Stimulated activated CD8-positive, alpha-beta memory T cell treated with anti-CD3 and anti-CD28 coated beads, Interleukin-2, amount 100 ng/mL, for 1 hour (primary cell): ENCODE data around the gene TK2.
"Not testable (repeated sequence)": the region's sequence is repeated elsewhere in the genome, so short reads cannot be mapped to it uniquely, and the experiment has no call there.

Experiments
- DNase-seq, 2 donors: peaks; one replicate each; pipeline ENCODE4 v3.0.0-alpha.2; 2020; ENCODE audit warnings: low read depth in 2 of 2

Gene TK2

DNA sequence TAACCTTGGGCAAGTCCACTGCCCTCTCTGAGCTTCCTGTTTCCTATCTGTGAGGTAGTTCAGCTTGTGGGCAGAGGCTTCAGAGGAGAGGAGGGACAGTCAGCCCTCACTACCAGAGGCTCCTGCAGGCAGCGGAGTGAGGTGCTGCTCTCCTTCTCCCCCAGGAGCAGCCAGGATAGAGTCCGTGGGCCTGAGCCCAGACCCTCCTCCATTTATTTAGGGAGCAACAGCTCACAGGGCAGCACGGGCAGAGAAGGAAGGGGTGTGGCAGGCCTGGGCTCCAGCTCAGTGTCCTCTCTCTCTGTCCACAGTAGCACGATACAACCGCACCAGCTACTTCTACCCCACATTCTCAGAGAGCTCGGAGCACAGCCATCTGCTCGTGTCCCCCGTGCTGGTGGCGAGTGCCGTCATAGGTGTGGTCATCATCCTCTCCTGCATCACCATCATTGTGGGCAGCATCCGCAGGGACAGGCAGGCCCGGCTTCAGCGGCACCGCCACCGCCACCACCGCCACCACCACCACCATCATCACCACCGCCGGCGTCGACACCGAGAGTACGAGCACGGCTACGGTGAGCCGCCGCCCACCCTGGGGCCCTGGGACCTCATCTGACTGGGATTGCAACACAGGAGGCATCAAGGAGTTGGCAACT, 80.5 kb downstream of the TK2 start:
- DNase-seq, result no peak

DNA sequence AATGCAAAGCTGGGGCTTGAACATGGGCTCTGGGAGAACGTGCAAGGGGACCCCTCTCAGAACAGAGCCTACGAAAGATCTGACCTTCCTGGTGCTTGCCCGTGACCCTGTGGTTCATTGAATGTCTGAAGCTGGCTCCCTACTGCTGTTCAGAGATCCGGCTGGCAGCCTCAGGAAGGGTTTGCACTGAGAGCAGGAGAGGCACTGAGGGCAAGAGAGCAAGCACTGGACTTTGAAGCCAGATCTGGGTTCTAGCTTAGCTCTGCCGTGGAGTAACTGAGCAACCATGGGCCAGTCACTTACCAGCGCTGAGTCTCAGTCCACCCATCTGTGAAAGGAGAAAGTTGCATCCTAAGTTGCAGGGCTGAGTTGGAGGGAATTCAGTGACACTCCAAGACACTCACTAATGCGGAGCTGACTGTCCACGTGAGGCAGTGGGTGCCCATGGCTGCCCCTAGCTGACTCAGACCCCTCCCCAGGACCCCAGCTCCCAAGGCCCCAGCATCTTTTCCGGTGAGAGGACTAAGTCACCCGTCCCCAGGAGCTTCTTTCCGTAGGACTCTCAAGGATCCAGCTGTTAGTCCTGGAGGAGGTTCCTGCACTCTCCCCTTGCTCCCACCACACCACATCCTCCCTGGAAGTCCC, 81.5 kb downstream of the TK2 start:
- no peak for DNase-seq

DNA sequence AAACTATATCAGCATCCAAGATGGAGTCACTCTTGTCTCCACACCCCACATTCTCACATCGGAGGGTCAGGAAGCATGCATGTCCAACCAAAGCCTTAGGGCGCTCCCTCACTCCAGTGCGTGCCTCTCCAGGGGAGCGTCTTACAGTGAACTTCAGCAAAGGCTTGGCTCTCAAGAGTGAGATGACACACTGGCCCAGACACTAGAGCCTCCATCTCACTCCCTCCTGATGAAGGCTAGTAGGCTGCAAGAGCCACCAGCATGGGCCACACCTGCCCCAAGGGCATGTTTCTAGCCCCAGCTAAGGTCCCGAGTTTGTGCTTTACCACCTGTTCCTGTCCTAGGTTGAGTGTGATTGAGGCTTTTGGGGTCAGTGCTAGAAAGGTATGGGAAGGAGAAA, 82.3 kb downstream of the TK2 start:
- no peak for DNase-seq

DNA sequence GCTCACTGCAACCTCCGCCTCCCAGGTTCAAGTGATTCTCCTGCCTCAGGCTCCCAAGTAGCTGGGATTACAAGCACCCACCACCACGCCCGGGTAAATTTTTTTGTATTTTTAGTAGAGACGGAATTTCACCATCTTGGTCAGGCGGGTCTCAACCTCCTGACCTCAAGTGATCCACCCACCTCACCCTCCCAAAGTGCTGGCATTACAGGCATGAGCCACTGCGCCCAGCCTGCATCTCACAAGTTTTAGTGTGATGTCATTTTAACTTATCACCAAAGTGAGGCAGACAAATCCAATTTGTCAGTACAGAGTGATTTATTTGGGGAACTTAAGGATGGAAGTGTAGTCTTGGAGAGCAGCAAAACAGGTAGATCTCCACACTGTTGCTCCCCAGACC, 83.3 kb downstream of the TK2 start:
- not testable (repeated sequence) for DNase-seq

DNA sequence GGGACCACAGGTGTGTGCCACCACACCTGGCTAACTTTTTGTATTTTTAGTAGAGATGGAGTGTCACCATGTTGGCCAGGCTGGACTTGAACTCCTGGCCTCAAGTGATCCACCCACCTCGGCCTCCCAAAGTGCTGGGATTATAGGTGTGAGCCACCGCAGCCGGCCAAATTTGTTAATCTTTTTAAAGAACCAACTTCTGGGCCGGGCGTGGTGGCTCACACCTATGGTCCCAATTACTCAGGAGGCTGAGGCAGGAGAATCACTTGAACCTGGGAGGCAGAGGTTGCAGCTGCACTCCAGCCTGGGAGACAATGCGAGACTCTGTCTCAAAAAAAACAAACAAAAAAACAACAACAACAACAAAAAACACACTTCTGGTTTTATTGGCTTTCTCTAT, 84.0 kb downstream of the TK2 start:
- DNase-seq, result not testable (repeated sequence)

DNA sequence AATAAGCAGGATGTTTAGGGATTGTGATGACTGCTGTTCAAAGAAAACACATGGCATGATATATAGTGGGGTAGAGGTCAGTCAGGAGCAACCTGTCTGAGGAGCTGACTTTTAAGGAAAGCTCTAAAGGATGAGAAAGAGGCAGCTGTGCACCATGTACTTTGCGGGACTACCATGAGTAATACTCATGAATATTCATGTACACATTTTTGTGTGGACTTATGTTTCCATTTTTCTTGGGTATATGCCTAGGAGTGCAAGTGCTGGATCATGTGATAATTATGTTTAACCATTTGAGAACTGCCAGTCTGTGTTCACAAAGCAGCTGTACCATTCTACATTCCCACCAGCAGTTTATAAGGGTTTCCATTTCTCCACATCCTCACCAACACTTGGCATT, 87.0 kb downstream of the TK2 start:
- no peak for DNase-seq

DNA sequence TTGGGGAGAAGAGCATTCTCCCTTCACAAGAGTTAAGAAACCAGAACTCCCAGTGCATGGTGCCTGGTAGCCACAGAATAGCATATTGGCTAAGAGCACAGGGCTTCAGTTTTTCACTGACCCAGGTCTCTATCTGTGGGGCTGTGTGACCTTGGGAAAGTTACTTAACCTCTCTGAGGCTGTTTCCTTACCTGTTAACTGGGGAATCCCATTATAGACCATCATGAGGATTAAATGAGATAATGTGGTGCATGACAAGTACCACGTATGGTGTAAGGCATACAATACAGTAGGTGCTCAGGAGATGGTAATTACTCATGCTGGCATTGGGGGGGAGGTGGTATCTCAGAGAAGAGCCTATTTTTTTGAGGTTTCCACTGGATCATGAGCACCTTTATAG, 89.2 kb downstream of the TK2 start:
- DNase-seq, result no peak

DNA sequence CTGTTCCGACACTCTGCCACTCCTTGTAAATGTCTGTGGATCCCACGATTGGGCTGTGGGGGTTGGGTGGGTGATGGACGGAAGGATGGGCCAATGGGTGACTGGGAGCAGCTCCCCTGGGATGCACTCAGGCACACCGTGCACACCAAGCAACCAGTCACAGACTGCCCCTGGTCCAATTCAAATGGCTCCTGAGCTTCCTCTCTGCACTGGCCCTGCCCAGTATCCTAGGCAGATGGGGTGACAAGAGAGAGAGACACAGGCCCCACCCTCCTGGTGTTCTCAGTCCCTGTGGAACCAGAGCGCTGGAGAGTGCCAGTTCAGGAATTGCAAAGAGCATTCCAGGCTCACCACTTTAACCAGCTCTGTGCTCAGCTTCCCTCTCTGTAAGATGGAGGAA, 90.0 kb downstream of the TK2 start:
- DNase-seq, result no peak

DNA sequence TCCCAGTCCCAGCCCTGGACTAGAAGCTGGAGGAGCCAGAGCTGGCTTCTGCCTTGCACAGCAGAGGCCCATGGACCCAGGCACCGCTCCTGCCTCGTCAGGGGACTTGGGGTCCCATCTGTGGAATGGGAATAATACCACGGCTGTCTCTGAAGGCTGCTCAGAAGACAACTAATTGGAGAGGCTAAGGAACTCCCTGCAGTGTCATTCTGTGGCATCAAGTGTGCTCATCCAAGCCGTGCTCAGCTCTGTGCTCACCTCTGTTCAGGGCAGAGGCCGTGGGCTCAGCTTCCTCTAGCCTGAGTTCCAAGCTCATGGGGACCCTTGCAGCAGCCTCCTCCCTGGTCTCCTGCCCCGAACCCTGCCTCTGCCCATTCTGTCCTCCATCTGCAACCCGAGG, 91.1 kb downstream of the TK2 start:
- DNase-seq, result no peak

DNA sequence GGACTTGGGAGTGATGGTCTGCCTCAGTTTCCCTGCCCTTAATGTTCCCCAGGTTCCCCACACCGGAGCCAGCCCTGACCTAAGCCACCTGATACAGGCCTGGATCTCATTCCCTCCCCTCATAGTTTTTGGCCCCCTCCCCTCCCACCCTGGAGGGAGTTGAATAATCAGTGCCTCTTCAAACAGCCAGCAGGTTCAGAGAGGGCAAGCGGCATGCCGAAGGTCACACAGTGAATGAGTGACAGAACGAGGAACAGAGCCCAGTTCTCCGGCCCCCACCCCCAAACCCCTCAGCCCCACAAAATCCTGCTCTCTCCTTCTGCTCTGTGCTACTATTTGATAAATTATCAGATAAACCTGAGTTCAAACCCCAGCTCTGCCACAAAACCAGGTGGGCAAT, 91.6 kb downstream of the TK2 start:
- DNase-seq, result no peak
